ENCODE measurements around the gene AASS. TPM values are rescaled to one million over a fixed set of nuclear protein-coding genes. Genes with fewer than 3 reads are reported as not detected.

AASS gene
- total RNA-seq, 3 donors from 2014 or later (not counting 1 experiment from before 2014, with no cell fraction given): 1.6 to 2.4 (median 1.6) TPM

DNA sequence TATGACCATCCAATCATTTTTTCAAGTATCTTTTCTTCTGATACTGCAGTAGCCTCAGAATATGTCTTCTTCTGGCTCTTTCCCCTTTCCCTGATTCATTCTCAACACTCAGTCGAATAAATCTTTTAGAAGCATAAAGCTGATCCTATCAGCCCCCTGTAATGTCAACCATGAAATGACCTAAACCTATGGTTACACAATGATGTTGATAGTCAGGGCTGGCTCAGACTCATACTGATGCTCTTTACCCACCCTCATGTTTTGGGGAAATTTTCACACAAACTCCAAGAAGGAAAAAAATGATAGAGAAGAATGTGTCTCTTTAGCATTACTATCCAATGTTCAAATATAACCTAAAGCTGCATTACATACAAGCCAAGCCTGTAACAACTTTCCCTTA lies 76.0 kb downstream of the AASS start:
- Mint-ChIP-seq H3K4me3 (no peak overlapping the region), H3K9me3 (peaks cover 4% of the 10 kb centered on the region in 2 donors), H3K27ac (no peak overlapping the region), H3K4me1 (no peaks in the 10 kb centered on the region), H3K36me3 (no peaks in the 10 kb centered on the region), H3K27me3 (ENCODE audit: low read depth in 2 of 2) (no peaks in the 10 kb centered on the region)
- Histone ChIP-seq H3K9me3 (ENCODE audit: control insufficient read depth, insufficient read depth, low read length) (no peaks in the 10 kb centered on the region), H3K27me3 (ENCODE audit: control insufficient read depth, insufficient read depth, low read length) (no peaks in the 10 kb centered on the region), H3K4me3 (ENCODE audit: low read length) (no peak overlapping the region), H3K4me1 (ENCODE audit: control insufficient read depth, insufficient read depth, low read length) (no peaks in the 10 kb centered on the region), H3K36me3 (ENCODE audit: control insufficient read depth, insufficient read depth, low read length) (no peaks in the 10 kb centered on the region), H3K27ac (ENCODE audit: low read length) (no peak overlapping the region)
- DNase-seq (no peak), ATAC-seq (no peak)
- intact Hi-C loops (cut with micrococcal nuclease): no loop called here
- TF ChIP-seq, protein P1, sequence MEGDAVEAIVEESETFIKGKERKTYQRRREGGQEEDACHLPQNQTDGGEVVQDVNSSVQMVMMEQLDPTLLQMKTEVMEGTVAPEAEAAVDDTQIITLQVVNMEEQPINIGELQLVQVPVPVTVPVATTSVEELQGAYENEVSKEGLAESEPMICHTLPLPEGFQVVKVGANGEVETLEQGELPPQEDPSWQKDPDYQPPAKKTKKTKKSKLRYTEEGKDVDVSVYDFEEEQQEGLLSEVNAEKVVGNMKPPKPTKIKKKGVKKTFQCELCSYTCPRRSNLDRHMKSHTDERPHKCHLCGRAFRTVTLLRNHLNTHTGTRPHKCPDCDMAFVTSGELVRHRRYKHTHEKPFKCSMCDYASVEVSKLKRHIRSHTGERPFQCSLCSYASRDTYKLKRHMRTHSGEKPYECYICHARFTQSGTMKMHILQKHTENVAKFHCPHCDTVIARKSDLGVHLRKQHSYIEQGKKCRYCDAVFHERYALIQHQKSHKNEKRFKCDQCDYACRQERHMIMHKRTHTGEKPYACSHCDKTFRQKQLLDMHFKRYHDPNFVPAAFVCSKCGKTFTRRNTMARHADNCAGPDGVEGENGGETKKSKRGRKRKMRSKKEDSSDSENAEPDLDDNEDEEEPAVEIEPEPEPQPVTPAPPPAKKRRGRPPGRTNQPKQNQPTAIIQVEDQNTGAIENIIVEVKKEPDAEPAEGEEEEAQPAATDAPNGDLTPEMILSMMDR (IDR thresholded peaks at IDR 0.05): no peak
- 29% methylated on average over 1 of the region's 1 CpG for WGBS (ENCODE audit: insufficient coverage)

DNA sequence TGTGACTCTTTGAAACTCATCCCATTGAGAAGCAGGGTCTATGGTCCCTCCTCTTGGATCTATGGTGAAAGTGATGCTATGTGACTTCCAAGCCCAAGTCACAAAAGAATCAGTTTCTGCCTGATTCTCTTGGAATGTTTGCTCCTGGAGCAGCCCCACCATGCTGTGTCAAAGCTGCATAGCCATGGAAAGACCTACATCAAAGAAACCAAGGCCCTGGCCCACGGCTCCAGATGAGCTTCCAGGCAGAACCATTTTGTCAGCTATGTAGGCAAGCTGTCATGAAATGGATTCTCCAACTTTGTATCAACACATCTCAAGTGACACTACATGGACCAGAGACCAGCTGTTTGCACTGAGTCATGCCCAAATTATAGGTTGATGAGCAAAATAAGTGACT lies 77.0 kb downstream of the AASS start:
- no peak overlapping the region for H3K4me3 Mint-ChIP-seq
- no peak overlapping the region for H3K27ac Mint-ChIP-seq
- H3K4me1 Mint-ChIP-seq: no peaks in the 10 kb centered on the region
- H3K4me3 ChIP-seq (ENCODE audit: low read length): no peak overlapping the region
- no peak overlapping the region for H3K27ac ChIP-seq (ENCODE audit: low read length)
- no peaks in the 10 kb centered on the region for H3K9me3 ChIP-seq (ENCODE audit: control insufficient read depth, insufficient read depth, low read length)
- DNase-seq: no peak
- TF ChIP-seq, protein P1 (IDR thresholded peaks at IDR 0.05): no peak
- no peaks in the 10 kb centered on the region for H3K36me3 ChIP-seq (ENCODE audit: control insufficient read depth, insufficient read depth, low read length)
- H3K4me1 ChIP-seq (ENCODE audit: control insufficient read depth, insufficient read depth, low read length): no peaks in the 10 kb centered on the region
- H3K36me3 Mint-ChIP-seq: no peaks in the 10 kb centered on the region
- WGBS (ENCODE audit: insufficient coverage): 78% methylated on average over 1 of the region's 1 CpG
- H3K9me3 Mint-ChIP-seq: peaks cover 2 to 4% of the 10 kb centered on the region in 2 donors
- no peak for ATAC-seq
- intact Hi-C loops (cut with micrococcal nuclease): no loop called here
- no peaks in the 10 kb centered on the region for H3K27me3 ChIP-seq (ENCODE audit: control insufficient read depth, insufficient read depth, low read length)
- no peaks in the 10 kb centered on the region for H3K27me3 Mint-ChIP-seq (ENCODE audit: low read depth in 2 of 2)

- DNase-seq (no peak), ATAC-seq (no peak)
- Mint-ChIP-seq H3K27me3 (ENCODE audit: low read depth in 2 of 2) (no peaks in the 10 kb centered on the region), H3K4me3 (no peak overlapping the region), H3K36me3 (no peaks in the 10 kb centered on the region), H3K27ac (no peak overlapping the region), H3K4me1 (no peaks in the 10 kb centered on the region), H3K9me3 (peaks cover 0 to 4% of the 10 kb centered on the region in 2 donors)
- H3K27ac ChIP-seq (ENCODE audit: low read length): no peak overlapping the region
- H3K27me3 ChIP-seq (ENCODE audit: control insufficient read depth, insufficient read depth, low read length): no peaks in the 10 kb centered on the region
- no peaks in the 10 kb centered on the region for H3K36me3 ChIP-seq (ENCODE audit: control insufficient read depth, insufficient read depth, low read length)
- intact Hi-C loops (cut with micrococcal nuclease): no loop called here
- 83% methylated on average over 3 of the region's 4 CpGs for WGBS (ENCODE audit: insufficient coverage)
- no peaks in the 10 kb centered on the region for H3K4me1 ChIP-seq (ENCODE audit: control insufficient read depth, insufficient read depth, low read length)
- no peak overlapping the region for H3K4me3 ChIP-seq (ENCODE audit: low read length)
- TF ChIP-seq, protein P1 (IDR thresholded peaks at IDR 0.05): no peak
- H3K9me3 ChIP-seq (ENCODE audit: control insufficient read depth, insufficient read depth, low read length): no peaks in the 10 kb centered on the region
Observed at GRCh38 chr7:122064971-122065370, 79.1 kb downstream of the AASS start.

- no peaks in the 10 kb centered on the region for H3K4me1 Mint-ChIP-seq
- intact Hi-C loops (cut with micrococcal nuclease): no loop called here
- peaks cover 0 to 2% of the 10 kb centered on the region in 2 donors for H3K9me3 Mint-ChIP-seq
- TF ChIP-seq, protein P1 (IDR thresholded peaks at IDR 0.05): no peak
- Histone ChIP-seq H3K4me1 (ENCODE audit: control insufficient read depth, insufficient read depth, low read length) (no peaks in the 10 kb centered on the region), H3K9me3 (ENCODE audit: control insufficient read depth, insufficient read depth, low read length) (no peaks in the 10 kb centered on the region), H3K4me3 (ENCODE audit: low read length) (no peak overlapping the region), H3K27me3 (ENCODE audit: control insufficient read depth, insufficient read depth, low read length) (no peaks in the 10 kb centered on the region), H3K36me3 (ENCODE audit: control insufficient read depth, insufficient read depth, low read length) (no peaks in the 10 kb centered on the region), H3K27ac (ENCODE audit: low read length) (no peak overlapping the region)
- H3K27me3 Mint-ChIP-seq (ENCODE audit: low read depth in 2 of 2): no peaks in the 10 kb centered on the region
- no peaks in the 10 kb centered on the region for H3K36me3 Mint-ChIP-seq
- DNase-seq (no peak), ATAC-seq (no peak)
- H3K4me3 Mint-ChIP-seq: no peak overlapping the region
- no peak overlapping the region for H3K27ac Mint-ChIP-seq
Observed at GRCh38 chr7:122063146-122063545, 80.9 kb downstream of the AASS start.
